ENCODE results near the gene ADRA1B.

Gene ADRA1B

GRCh38 chr5:159911349-159911748 lies 4.9 kb upstream of the ADRA1B start:
- no peak for DNase-seq (ENCODE audit: low read depth)
- H3K4me3 ChIP-seq (ENCODE audit: low read depth, low read length): no peak overlapping the region
- TF ChIP-seq, protein P1, sequence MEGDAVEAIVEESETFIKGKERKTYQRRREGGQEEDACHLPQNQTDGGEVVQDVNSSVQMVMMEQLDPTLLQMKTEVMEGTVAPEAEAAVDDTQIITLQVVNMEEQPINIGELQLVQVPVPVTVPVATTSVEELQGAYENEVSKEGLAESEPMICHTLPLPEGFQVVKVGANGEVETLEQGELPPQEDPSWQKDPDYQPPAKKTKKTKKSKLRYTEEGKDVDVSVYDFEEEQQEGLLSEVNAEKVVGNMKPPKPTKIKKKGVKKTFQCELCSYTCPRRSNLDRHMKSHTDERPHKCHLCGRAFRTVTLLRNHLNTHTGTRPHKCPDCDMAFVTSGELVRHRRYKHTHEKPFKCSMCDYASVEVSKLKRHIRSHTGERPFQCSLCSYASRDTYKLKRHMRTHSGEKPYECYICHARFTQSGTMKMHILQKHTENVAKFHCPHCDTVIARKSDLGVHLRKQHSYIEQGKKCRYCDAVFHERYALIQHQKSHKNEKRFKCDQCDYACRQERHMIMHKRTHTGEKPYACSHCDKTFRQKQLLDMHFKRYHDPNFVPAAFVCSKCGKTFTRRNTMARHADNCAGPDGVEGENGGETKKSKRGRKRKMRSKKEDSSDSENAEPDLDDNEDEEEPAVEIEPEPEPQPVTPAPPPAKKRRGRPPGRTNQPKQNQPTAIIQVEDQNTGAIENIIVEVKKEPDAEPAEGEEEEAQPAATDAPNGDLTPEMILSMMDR (IDR thresholded peaks at IDR 0.05; ENCODE audit: insufficient read depth, low read depth, low read length, missing control alignments): no peak

GRCh38 chr5:159912033-159912800 lies 4.1 kb upstream of the ADRA1B start:
- TF ChIP-seq, protein P1 (IDR thresholded peaks at IDR 0.05; ENCODE audit: insufficient read depth, low read depth, low read length, missing control alignments): no peak
- no peak overlapping the region for H3K4me3 ChIP-seq (ENCODE audit: low read depth, low read length)
- no peak for DNase-seq (ENCODE audit: low read depth)

DNA sequence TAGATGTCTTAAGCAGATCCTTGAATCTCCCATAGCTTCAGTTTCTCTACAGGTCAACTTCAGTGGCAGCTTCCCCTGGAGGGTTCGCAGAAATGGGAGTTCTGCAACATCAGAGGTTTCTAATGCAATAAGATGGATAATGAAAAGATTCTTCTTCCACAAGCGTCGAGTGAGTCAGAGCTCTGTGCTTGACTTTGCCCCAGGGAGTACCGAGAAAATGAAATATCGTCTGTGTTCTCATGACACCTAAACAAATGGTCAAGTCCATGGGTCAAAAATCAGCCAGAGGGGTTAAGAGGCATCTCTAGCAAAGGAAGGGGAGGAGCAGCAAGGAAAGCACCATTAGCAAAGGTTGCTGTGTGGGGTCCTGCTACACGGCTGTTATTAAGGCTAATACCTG lies 3.2 kb upstream of the ADRA1B start:
- TF ChIP-seq, protein P1 (IDR thresholded peaks at IDR 0.05; ENCODE audit: insufficient read depth, low read depth, low read length, missing control alignments): no peak
- H3K4me3 ChIP-seq (ENCODE audit: low read depth, low read length): no peak overlapping the region
- no peak for DNase-seq (ENCODE audit: low read depth)

- no peak overlapping the region for H3K4me3 ChIP-seq (ENCODE audit: low read depth, low read length)
- DNase-seq (ENCODE audit: low read depth): no peak
- TF ChIP-seq, protein P1 (IDR thresholded peaks at IDR 0.05; ENCODE audit: insufficient read depth, low read depth, low read length, missing control alignments): no peak
Measured at GRCh38 chr5:159913501-159913900, 2.8 kb upstream of the ADRA1B start.

- TF ChIP-seq, protein P1 (IDR thresholded peaks at IDR 0.05; ENCODE audit: insufficient read depth, low read depth, low read length, missing control alignments): no peak
- DNase-seq (ENCODE audit: low read depth): no peak
- H3K4me3 ChIP-seq (ENCODE audit: low read depth, low read length): no peak overlapping the region
Measured at GRCh38 chr5:159916841-159917761, 819 bp downstream of the ADRA1B start.

- H3K4me3 ChIP-seq (ENCODE audit: low read depth, low read length): no peak overlapping the region
- DNase-seq (ENCODE audit: low read depth): no peak
- TF ChIP-seq, protein P1 (IDR thresholded peaks at IDR 0.05; ENCODE audit: insufficient read depth, low read depth, low read length, missing control alignments): no peak
Measured at GRCh38 chr5:159917994-159918393, 1.7 kb downstream of the ADRA1B start.

Data from GM12865 (cell line).